ENCODE data around the gene SEPTIN6.
"Not testable (repeated sequence)": the region's sequence is repeated elsewhere in the genome, so short reads cannot be mapped to it uniquely, and the experiment has no call there.

The SEPTIN6 gene

GRCh38 chrX:119682019-119682989 lies 10.7 kb downstream of the SEPTIN6 start:
- H3K4me3 ChIP-seq (ENCODE audit: insufficient read depth, low read depth, low read length, poor library complexity, severe bottlenecking), result peak overlapping the region; percentile 41
- peak overlapping the region; percentile 94 for H3K27ac ChIP-seq (ENCODE audit: insufficient read depth, low read length, poor library complexity, severe bottlenecking)
- DNase-seq, result peak in 1 of 3 donors; percentile 45
- H3K27me3 ChIP-seq (replicated peaks; ENCODE audit: control insufficient read depth, insufficient read depth, low read length, poor library complexity, severe bottlenecking), result no peaks in the 10 kb centered on the region
- peaks cover 55% of the 10 kb centered on the region for H3K4me1 ChIP-seq (ENCODE audit: control insufficient read depth, insufficient read depth, low read length, poor library complexity, severe bottlenecking)
- no peaks in the 10 kb centered on the region for H3K9me3 ChIP-seq (ENCODE audit: control insufficient read depth, low read length)
- H3K36me3 ChIP-seq (ENCODE audit: control insufficient read depth, insufficient read depth, low read length), result no peaks in the 10 kb centered on the region

DNA sequence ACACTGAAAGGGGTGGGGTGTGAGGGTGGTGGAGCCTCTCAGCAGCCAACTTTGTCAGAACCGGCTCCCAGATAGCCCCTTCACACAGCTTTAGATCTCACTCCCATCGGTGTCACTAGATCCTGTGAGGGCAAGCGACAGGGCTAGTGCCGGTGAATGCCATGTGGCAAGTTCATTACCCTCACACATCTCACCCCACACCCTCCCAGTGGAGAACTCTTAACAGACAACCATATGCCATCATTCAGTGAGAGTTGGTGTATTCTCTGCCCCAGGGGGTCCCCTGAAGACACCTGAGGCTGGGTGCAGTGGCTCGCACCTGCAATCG lies 15.3 kb downstream of the SEPTIN6 start:
- Histone ChIP-seq H3K4me3 (ENCODE audit: insufficient read depth, low read depth, low read length, poor library complexity, severe bottlenecking) (peak overlapping the region; percentile 18), H3K9me3 (ENCODE audit: control insufficient read depth, low read length) (no peaks in the 10 kb centered on the region), H3K36me3 (ENCODE audit: control insufficient read depth, insufficient read depth, low read length) (peaks cover 6% of the 10 kb centered on the region), H3K27me3 (replicated peaks; ENCODE audit: control insufficient read depth, insufficient read depth, low read length, poor library complexity, severe bottlenecking) (no peaks in the 10 kb centered on the region), H3K27ac (ENCODE audit: insufficient read depth, low read length, poor library complexity, severe bottlenecking) (peak overlapping the region; percentile 65), H3K4me1 (ENCODE audit: control insufficient read depth, insufficient read depth, low read length, poor library complexity, severe bottlenecking) (peaks cover 45% of the 10 kb centered on the region)
- no peak for DNase-seq

DNA sequence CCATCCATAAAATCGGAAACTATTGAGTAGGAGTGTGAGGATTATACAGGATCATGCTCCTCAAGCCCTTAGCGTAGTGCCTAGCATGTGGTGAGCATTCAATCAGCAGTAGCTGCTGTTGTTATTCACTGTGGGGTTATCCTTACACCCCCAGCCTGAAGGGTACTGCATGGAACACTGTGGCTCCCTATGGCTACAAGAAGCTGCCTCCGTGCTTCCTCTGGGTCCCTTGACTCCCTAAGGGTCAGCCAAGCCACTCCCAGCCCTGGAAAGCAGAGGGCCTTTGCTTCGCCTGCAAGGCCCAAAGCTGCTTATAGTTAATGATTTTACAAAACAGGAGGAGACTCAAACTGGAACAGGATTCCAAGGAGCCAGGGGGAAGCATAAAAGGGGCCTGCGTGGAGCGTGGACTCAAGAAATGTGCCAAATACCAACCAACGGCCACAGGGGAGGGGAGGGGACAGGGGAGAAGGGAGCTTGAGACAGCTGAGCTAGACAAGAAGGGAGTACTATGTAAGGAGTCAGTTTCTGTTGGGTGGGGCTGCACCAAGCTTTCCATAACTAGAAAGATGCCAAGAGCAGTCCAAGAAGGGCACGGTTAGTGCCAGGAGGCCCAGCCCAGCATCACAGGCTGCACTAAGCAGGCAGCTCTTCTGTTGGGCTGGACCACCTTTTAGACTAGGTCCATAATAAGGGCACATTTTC lies 15.9 kb downstream of the SEPTIN6 start:
- Histone ChIP-seq H3K27ac (ENCODE audit: insufficient read depth, low read length, poor library complexity, severe bottlenecking) (peak overlapping the region; percentile 65), H3K4me3 (ENCODE audit: insufficient read depth, low read depth, low read length, poor library complexity, severe bottlenecking) (peak overlapping the region; percentile 18), H3K9me3 (ENCODE audit: control insufficient read depth, low read length) (no peaks in the 10 kb centered on the region), H3K4me1 (ENCODE audit: control insufficient read depth, insufficient read depth, low read length, poor library complexity, severe bottlenecking) (peaks cover 44% of the 10 kb centered on the region), H3K27me3 (replicated peaks; ENCODE audit: control insufficient read depth, insufficient read depth, low read length, poor library complexity, severe bottlenecking) (no peaks in the 10 kb centered on the region), H3K36me3 (ENCODE audit: control insufficient read depth, insufficient read depth, low read length) (peaks cover 9% of the 10 kb centered on the region)
- no peak for DNase-seq

GRCh38 chrX:119673336-119673735 lies 19.6 kb downstream of the SEPTIN6 start:
- Histone ChIP-seq H3K27ac (ENCODE audit: insufficient read depth, low read length, poor library complexity, severe bottlenecking) (no peak overlapping the region), H3K9me3 (ENCODE audit: control insufficient read depth, low read length) (no peaks in the 10 kb centered on the region), H3K27me3 (replicated peaks; ENCODE audit: control insufficient read depth, insufficient read depth, low read length, poor library complexity, severe bottlenecking) (no peaks in the 10 kb centered on the region), H3K4me3 (ENCODE audit: insufficient read depth, low read depth, low read length, poor library complexity, severe bottlenecking) (no peak overlapping the region), H3K4me1 (ENCODE audit: control insufficient read depth, insufficient read depth, low read length, poor library complexity, severe bottlenecking) (peaks cover 40% of the 10 kb centered on the region), H3K36me3 (ENCODE audit: control insufficient read depth, insufficient read depth, low read length) (peaks cover 28% of the 10 kb centered on the region)
- DNase-seq, result no peak

- Histone ChIP-seq H3K36me3 (ENCODE audit: control insufficient read depth, insufficient read depth, low read length) (peaks cover 28% of the 10 kb centered on the region), H3K27ac (ENCODE audit: insufficient read depth, low read length, poor library complexity, severe bottlenecking) (no peak overlapping the region), H3K4me1 (ENCODE audit: control insufficient read depth, insufficient read depth, low read length, poor library complexity, severe bottlenecking) (peaks cover 34% of the 10 kb centered on the region), H3K27me3 (replicated peaks; ENCODE audit: control insufficient read depth, insufficient read depth, low read length, poor library complexity, severe bottlenecking) (no peaks in the 10 kb centered on the region), H3K4me3 (ENCODE audit: insufficient read depth, low read depth, low read length, poor library complexity, severe bottlenecking) (no peak overlapping the region), H3K9me3 (ENCODE audit: control insufficient read depth, low read length) (no peaks in the 10 kb centered on the region)
- DNase-seq, result no peak
Measured at GRCh38 chrX:119672426-119672825, 20.5 kb downstream of the SEPTIN6 start.

DNA sequence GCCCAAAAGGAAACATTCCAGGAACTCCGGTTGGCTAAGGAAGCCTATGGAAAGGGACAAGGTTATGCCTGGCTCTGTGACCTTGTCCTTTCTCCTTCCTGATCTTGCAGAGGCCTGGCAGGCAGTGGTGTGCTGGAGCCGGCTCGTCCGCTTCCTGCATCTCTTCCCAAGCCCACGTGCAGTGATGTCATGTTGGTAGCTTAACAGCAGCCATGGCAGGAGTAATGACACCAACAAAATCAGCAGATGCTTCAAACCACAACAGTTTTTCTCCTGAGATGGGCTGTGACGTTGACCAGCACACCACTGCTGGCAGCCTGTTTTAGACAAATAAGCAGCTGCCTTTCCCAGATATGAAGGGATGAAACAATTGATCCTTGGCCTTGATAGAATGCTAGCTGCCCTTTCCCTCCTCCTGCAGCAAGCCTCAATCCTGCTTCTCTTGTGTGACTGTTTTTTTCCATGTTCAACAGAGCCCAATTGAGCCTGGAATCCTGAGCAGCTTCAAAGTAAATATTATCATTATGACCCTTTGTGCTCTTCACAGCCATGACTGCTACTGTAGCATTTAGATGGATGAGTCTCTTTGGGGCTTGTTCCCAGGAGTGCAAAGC lies 23.4 kb downstream of the SEPTIN6 start:
- no peaks in the 10 kb centered on the region for H3K9me3 ChIP-seq (ENCODE audit: control insufficient read depth, low read length)
- H3K4me3 ChIP-seq (ENCODE audit: insufficient read depth, low read depth, low read length, poor library complexity, severe bottlenecking), result no peak overlapping the region
- no peaks in the 10 kb centered on the region for H3K27me3 ChIP-seq (replicated peaks; ENCODE audit: control insufficient read depth, insufficient read depth, low read length, poor library complexity, severe bottlenecking)
- peaks cover 35% of the 10 kb centered on the region for H3K36me3 ChIP-seq (ENCODE audit: control insufficient read depth, insufficient read depth, low read length)
- H3K4me1 ChIP-seq (ENCODE audit: control insufficient read depth, insufficient read depth, low read length, poor library complexity, severe bottlenecking), result peaks cover 8% of the 10 kb centered on the region
- no peak overlapping the region for H3K27ac ChIP-seq (ENCODE audit: insufficient read depth, low read length, poor library complexity, severe bottlenecking)
- DNase-seq, result no peak

DNA sequence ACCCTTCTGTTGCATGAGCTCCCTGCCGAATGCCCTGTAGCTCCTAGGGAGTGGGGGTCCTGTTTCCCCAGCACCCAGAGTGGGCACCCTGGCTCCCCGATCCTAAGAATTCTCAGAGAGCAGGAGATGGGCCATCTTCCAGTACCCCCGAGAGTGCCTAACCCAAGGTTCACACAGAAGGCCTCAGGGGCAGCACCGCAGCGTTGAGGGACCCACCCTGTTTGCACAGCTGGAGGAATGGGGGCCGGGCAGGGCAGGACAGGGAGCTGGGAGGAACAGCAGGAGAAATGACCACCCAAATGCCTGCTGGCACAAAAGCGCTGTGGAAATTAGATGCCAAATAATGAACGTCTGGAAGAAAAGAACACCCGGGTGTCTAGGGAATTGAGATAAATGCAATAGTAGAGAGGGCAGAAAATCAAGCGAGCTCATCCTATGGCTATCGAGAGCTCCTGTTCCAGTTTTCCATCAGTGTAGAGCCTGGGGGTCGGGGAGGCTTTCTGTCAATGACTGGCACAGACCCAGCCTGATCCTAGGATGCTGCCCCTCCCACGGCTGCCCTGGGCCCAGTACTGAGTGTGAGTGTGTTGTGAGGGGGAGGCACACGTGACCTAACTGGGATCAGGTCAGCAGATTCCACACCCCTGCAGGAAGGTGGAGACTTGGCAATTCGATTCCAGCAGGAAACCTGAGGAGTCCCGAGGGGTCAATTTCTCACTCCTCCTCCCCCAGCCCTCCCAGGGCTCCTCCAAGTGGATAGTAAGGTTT lies 25.7 kb downstream of the SEPTIN6 start:
- no peak overlapping the region for H3K4me3 ChIP-seq (ENCODE audit: insufficient read depth, low read depth, low read length, poor library complexity, severe bottlenecking)
- no peaks in the 10 kb centered on the region for H3K27me3 ChIP-seq (replicated peaks; ENCODE audit: control insufficient read depth, insufficient read depth, low read length, poor library complexity, severe bottlenecking)
- H3K4me1 ChIP-seq (ENCODE audit: control insufficient read depth, insufficient read depth, low read length, poor library complexity, severe bottlenecking), result no peaks in the 10 kb centered on the region
- no peak for DNase-seq
- H3K9me3 ChIP-seq (ENCODE audit: control insufficient read depth, low read length), result no peaks in the 10 kb centered on the region
- H3K27ac ChIP-seq (ENCODE audit: insufficient read depth, low read length, poor library complexity, severe bottlenecking), result no peak overlapping the region
- peaks cover 32% of the 10 kb centered on the region for H3K36me3 ChIP-seq (ENCODE audit: control insufficient read depth, insufficient read depth, low read length)

DNA sequence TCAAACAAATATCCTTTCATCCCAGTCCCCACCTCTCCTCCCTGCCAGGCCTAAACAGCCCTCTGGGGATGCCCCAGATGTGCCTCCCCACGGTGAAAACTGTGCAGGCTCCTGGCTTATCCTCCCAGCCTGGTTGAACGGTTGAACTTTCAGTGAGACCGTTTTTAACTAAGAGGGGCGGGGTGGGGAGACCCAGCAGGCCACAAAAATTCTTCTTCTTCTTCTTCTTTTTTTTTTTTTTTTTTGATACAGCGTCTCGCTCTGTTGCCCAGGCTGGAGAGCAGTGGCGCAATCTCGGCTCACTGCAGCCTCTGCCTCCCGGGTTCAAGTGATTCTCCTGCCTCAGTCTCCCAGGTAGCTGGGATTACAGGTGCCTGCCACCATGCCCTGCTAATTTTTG lies 28.1 kb downstream of the SEPTIN6 start:
- H3K27me3 ChIP-seq (replicated peaks; ENCODE audit: control insufficient read depth, insufficient read depth, low read length, poor library complexity, severe bottlenecking); H3K9me3 ChIP-seq (ENCODE audit: control insufficient read depth, low read length); H3K27ac ChIP-seq (ENCODE audit: insufficient read depth, low read length, poor library complexity, severe bottlenecking); H3K4me3 ChIP-seq (ENCODE audit: insufficient read depth, low read depth, low read length, poor library complexity, severe bottlenecking); H3K4me1 ChIP-seq (ENCODE audit: control insufficient read depth, insufficient read depth, low read length, poor library complexity, severe bottlenecking); DNase-seq: not testable (repeated sequence)
- H3K36me3 ChIP-seq (ENCODE audit: control insufficient read depth, insufficient read depth, low read length), result peaks cover 29% of the 10 kb centered on the region

- no peak overlapping the region for H3K27ac ChIP-seq (ENCODE audit: insufficient read depth, low read length, poor library complexity, severe bottlenecking)
- H3K4me3 ChIP-seq (ENCODE audit: insufficient read depth, low read depth, low read length, poor library complexity, severe bottlenecking), result no peak overlapping the region
- no peaks in the 10 kb centered on the region for H3K9me3 ChIP-seq (ENCODE audit: control insufficient read depth, low read length)
- peaks cover 23% of the 10 kb centered on the region for H3K36me3 ChIP-seq (ENCODE audit: control insufficient read depth, insufficient read depth, low read length)
- no peaks in the 10 kb centered on the region for H3K27me3 ChIP-seq (replicated peaks; ENCODE audit: control insufficient read depth, insufficient read depth, low read length, poor library complexity, severe bottlenecking)
- no peaks in the 10 kb centered on the region for H3K4me1 ChIP-seq (ENCODE audit: control insufficient read depth, insufficient read depth, low read length, poor library complexity, severe bottlenecking)
- no peak for DNase-seq
Measured at GRCh38 chrX:119661486-119661885, 31.5 kb downstream of the SEPTIN6 start.

Measured in effector memory CD4-positive, alpha-beta T cell (primary cell).